RCC 7860 (cell line): ENCODE results near the gene GGA3.
A peak's percentile ranks its signal among the peaks of the same experiment; 100 is the strongest.
"Not testable (repeated sequence)": the region's sequence is repeated elsewhere in the genome, so short reads cannot be mapped to it uniquely, and the experiment has no call there.

Experiments
- DNase-seq: peaks from one replicate; pipeline ENCODE4 v3.0.0-alpha.2; 2015; ENCODE audit warnings: low spot score
- FAIRE-seq: peaks from 2 replicates; lab custom pipeline; 2012; peaks lifted over from hg19 to GRCh38; lab: Jason Lieb, UNC

GGA3 gene

DNA sequence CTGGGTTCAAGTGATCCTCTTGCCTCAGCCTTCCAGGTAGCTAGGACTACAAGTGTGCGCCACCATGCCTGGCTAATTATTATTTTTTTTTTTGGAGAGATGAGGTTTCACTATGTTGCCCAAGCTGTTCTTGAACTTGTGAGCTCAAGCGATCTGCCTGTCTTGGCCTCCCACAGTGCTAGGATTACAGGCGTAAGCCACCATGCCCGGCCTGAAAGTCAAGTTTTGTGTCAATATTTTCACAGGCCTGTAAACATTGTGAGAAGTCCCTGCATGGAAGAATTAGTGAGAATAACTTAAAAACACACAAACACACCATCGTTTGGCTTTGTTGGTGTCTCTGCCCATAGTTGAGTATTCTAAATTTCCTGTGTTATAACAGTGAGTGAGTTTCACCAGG lies 33.7 kb downstream of the GGA3 start:
- FAIRE-seq, result no peak

DNA sequence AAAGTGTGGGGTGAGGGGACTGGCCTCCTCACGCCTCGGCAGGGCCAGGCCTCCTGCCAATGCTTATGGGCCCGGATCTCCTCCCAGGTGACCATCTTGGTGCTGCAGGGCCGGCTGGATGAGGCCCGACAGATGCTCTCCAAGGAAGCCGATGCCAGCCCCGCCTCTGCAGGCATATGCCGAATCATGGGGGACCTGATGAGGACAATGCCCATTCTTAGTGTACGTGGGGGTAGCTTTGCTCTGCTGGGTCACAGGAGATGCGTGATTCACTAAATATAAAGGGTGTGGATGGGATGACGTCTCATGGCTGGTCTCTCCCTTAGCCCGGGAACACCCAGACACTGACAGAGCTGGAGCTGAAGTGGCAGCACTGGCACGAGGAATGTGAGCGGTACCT lies 36.4 kb downstream of the GGA3 start:
- DNase-seq (no peak), FAIRE-seq (no peak)

More for the DNA sequence above, 33.7 kb downstream of the GGA3 start:
- DNase-seq, result no peak

DNA sequence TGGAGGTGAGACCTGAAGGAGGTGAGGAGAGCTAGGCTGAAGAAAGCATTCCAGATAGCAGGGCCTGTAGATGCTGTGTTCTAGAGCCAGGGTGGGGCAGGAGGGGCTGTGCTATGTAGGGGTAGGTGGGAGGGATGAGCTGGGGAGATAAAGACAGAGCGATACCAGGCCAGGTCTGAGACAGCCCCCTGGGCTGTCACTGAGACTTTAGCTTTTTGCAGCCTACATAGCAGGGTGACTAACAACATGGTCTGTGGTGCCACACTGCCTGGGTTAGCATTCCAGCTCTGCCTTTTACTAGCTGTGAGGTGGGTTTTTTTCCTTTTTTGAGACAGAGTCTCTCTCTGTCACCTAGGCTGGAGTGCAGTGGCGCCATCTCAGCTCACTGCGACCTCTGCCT lies 41.6 kb downstream of the GGA3 start:
- DNase-seq (no peak), FAIRE-seq (no peak)

DNA sequence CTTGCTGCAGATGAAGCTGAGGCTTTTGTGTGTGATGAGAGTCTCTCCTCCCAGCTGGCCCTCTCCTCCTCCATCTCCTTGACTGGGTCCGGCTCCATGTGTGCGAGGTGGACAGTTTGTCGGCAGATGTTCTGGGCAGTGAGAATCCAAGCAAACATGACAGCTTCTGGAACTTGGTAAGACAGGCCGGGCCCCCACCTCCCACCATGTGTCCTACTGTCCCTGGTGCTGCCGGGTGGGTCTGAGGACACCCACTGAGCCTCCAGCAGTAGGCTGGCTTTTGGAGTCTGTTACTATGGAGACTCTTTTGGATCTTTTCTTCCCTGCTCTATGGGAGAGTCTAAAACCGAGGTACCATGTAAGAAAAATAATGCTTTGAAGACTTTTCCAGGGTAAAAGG lies 43.3 kb downstream of the GGA3 start:
- DNase-seq (no peak), FAIRE-seq (no peak)

DNA sequence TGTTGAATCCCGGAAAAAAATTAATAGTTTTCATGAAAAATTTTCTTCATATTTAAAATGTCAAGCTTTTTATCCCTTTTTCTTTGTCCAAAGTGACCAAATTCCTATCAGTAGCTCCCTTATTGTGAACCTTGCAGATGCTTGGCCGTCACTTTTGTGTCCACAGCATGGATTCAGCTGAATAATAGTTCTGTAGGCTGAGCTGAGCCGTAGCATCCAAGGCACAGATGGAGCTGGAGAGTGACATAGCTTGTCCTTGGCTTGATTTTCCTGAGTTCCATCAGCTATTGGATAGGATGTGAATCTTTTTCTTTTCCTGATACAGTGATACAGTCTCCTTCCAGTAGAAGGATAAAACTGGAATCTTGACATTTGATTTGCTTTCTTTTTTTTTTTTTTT lies 52.3 kb downstream of the GGA3 start:
- FAIRE-seq, result no peak
- DNase-seq, result no peak

DNA sequence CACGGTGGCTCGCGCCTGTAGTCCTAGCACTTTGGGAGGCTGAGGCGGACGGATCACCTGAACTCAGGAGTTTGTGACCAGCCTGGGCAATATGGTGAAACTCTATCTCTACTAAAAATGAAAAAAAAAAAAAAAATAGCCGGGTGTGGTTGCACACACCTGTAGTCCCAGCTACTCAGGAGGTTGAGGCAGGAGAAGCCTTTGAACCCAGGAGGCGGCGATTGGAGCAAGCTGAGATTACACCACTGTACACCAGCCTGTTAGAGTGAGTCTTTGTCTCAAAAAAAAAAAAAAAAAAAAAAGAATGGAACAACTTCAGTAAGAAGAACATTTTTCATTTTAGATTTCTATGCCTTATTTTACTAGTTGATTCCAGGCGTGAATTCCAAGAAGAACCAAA lies 53.2 kb downstream of the GGA3 start:
- FAIRE-seq, result no peak
- no peak for DNase-seq

DNA sequence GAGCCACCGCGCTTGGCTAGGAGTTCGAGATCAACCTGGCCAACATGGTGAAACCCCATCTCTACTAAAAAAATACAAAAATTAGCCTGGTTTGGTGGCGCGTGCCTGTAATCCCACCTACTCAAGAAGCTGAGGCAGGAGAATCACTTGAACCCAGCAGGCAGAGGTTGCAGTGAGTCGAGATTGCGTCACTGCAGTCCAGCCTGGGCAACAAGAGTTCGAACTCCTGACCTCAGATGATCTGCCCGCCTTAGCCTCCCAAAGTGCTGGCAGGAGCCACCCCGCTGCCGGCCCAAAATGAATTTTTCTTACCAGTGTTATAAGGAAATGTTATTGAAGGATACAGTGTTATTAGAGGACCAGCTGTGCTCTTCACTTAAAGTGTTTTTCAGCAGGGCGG lies 53.6 kb downstream of the GGA3 start:
- FAIRE-seq (no peak), DNase-seq (no peak)

DNA sequence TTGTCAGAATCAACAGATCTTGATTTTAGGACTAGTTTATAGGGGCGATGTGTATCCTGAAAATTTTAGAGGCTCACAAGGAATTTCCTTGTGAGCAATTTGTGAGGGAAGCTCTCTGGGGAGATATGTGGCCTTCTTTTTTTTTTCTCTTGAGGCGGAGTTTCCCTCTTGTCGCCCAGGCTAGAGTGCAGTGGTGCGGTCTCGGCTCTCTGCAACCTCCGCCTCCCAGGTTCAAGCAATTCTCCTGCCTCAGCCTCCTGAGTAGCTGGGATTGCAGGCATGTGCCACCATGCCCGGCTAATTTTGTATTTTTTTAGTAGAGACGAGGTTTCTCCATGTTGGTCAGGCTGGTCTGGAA lies 54.4 kb downstream of the GGA3 start:
- DNase-seq, FAIRE-seq: not testable (repeated sequence)

DNA sequence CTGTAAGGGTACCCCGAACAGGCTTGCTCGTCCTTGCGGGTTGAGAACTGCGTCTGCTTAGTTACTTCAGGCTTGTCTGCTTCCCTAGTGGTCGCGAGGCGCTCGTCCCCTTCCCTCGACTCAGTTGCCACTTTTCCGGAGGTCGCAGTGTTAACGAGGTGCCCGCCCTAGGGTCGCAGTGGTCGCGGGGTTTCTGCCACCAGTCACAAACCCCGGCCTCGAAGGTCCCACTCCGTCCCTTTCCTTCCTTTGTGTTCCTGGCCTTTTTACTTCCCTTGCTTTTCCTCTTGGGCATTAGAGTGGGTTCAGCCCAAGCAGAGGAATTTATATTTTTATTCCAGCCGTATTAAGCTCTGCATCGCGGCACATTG lies 55.6 kb downstream of the GGA3 start:
- FAIRE-seq, result no peak
- no peak for DNase-seq

DNA sequence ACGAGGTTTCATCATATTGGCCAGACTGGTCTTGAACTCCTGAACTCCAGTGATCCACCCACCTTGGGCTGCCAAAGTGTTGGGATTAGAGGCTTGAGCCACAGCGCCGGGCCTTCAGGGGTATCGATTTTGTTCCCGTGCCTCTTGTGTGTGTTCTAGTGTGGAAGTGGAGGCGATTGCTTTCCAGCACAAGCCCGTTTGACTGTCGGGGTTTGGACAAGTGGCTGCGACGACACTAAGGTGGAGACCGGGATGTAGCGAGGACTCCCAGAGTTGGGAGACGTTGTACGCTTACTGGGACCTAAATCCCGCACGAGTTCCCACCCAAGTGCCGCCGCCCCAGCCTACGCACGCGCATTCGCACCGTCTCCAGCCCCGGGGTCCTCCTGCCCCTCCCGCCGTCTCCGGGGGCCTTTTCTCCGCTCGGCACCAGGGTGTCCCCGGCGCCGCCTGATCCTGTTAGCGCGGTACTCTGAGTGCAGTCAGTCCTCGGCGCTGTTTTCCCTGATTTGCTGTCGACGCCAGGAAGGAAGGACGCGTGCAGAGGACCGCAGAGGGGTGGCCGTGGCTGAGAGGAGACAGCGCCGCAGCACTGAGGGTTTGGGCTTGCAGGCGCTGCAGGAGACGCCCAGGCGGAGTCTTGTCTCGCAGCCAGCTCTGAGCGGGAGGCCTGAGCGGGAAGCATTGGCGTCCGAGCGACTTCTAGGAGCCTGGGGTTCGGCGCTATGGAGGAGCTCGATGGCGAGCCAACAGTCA lies 56.2 kb downstream of the GGA3 start, which contains the start of gene NUP85:
Gene NUP85, plus strand, starts transcription at position 643 of the 756 bp plus-strand sequence. Its CDS starts 83 bp downstream, at position 726.
- FAIRE-seq, result peak; percentile 39
- DNase-seq, result peak; percentile 89

DNA sequence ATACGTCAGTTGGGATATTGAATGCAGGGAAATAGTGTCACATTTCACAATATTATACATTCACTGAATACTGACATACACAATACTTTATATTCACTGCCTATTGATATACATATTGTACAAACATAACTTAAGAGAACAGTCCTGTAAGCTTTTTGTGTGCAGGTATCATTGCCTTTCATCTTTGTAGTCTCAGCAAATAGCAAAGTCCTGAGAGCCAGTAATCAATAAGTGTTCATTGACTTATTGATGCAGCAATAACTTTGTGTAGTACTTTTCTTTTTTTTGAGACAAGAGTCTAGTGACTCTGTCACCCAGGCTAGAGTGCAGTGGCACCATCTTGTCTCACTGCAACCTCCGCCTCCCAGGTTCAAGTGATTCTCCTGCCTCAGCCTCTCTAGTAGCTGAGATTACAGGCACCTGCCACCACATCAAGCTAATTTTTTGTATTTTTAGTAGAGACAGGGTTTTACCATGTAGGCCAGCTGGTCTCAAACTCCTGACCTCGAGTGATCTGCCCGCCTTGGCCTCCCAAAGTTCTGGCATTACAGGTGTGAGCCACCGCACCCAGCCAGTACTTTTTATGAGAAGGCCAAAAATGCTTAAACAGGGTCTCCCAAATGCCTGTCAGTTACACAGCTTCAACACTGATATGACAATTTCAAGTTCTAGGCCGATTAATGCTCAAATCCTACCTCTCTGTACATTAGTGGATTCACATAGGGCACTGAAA lies 61.4 kb downstream of the GGA3 start:
- FAIRE-seq, result no peak
- DNase-seq, result no peak

DNA sequence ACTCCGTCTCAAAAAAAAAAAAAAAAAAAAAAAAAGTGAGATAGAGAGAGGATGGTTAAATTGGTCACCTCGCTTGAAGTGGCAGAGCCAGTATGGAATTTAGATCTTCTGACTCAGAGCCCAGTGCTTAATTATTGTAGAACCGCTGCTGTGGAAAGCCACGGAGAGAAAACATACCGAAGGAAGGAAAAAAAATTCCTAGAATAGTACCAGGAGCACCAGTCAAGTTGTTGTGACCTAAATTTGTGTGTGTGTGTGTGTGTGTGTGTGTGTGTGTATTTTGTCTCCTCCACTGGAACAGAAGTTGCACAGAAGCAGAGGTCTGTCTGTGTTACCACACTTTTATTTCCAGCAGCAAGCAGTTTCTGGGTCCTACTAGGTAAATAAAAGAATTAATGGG lies 66.5 kb downstream of the GGA3 start:
- DNase-seq (peak; percentile 99), FAIRE-seq (peak; percentile 95)

DNA sequence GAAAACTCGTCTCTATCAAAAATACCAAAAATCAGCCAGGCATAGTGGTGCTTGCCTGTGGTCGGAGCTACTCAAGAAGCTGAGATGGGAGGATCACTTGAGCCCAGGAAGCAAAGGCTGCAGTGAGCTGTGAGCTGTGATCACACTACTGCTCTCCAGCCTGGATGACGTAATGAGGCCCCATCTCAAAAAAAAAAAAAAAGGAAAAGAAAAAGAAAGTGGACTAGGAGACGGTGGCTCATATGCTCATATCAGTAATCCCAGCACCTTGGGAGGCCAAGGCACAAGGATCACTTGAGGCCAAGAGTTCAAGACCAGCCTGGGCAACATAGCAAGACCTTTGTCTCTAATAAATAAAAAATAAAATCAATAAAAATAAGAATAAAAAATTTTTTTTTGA lies 69.8 kb downstream of the GGA3 start:
- FAIRE-seq, result no peak
- peak; percentile 61 for DNase-seq

DNA sequence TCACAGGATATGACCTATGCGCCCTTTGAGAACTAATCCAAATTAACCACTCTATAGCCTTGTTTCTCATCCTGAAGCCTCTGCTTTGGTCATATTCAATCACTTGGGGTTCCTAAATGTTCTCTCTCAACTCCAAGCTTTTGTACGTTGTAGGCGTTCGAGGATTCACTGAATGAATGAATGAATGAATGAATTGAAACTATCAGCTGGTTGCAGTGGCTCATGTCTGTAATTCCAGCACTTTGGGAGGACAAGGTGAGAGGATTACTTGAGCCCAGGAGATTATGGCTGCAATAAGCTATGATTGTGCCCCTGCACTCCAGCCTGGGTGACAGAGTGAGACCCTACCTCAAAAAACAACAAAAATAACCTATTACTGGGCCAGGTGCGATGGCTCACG lies 72.8 kb downstream of the GGA3 start:
- FAIRE-seq, result no peak
- DNase-seq, result no peak
